ENCODE results near the gene MT1M. TPM values are rescaled to one million over a fixed set of nuclear protein-coding genes. Genes with fewer than 3 reads are reported as not detected.
A peak's percentile ranks its signal among the peaks of the same experiment; 100 is the strongest.

The MT1M gene
- total RNA-seq, 1 donor from 2014 or later = 29.8 TPM

GRCh38 chr16:56601325-56601724, 31.1 kb upstream of the MT1M start:
- H3K27me3 ChIP-seq (ENCODE audit: low read depth) = no peaks in the 10 kb centered on the region
- intact Hi-C loops (cut with DNase I) = no loop called here
- no peak for TF ChIP-seq CTCF (IDR thresholded peaks at IDR 0.05)

DNA sequence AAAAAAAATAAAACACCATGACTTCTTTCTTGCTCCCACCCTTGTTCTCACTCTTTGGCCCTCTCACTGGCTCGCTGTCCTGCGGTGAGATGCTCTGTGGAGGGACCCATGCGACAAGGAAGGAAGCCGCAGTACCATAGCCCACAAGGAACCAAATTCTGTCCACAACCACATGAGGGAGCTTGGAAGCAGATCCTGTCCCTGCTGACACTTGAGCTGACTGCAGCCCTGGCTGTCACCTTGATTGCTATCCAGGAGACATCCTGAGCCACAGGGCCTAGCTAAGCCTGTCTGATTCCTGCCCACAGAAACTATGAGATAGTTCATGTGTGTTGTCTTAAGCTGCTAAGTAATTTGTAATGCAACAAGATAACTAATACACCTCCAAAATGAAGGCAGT, 28.9 kb upstream of the MT1M start:
- Histone ChIP-seq H3K27me3 (ENCODE audit: low read depth) (no peaks in the 10 kb centered on the region), H3K4me3 (no peak overlapping the region), H3K4me1 (peaks cover 32% of the 10 kb centered on the region), H3K9me3 (no peaks in the 10 kb centered on the region), H3K27ac (no peak overlapping the region), H3K36me3 (no peaks in the 10 kb centered on the region)
- DNase-seq (no peak), ATAC-seq (no peak)
- intact Hi-C loops (cut with DNase I) = no loop called here
- peak; percentile 44 for TF ChIP-seq CTCF (IDR thresholded peaks at IDR 0.05)

More at GRCh38 chr16:56601325-56601724, 31.1 kb upstream of the MT1M start:
- ATAC-seq = no peak
- no peak overlapping the region for H3K27ac ChIP-seq
- peaks cover 13% of the 10 kb centered on the region for H3K4me1 ChIP-seq
- H3K36me3 ChIP-seq = no peaks in the 10 kb centered on the region
- no peaks in the 10 kb centered on the region for H3K9me3 ChIP-seq
- DNase-seq = no peak
- no peak overlapping the region for H3K4me3 ChIP-seq

GRCh38 chr16:56604966-56605365, 27.5 kb upstream of the MT1M start:
- peak overlapping the region; percentile 96 for H3K27ac ChIP-seq
- H3K4me1 ChIP-seq = peaks cover 34% of the 10 kb centered on the region
- H3K27me3 ChIP-seq (ENCODE audit: low read depth) = no peaks in the 10 kb centered on the region
- H3K9me3 ChIP-seq = no peaks in the 10 kb centered on the region
- H3K36me3 ChIP-seq = no peaks in the 10 kb centered on the region
- intact Hi-C loops (cut with DNase I) = no loop called here
- DNase-seq (no peak), ATAC-seq (no peak)
- TF ChIP-seq CTCF (IDR thresholded peaks at IDR 0.05) = no peak
- no peak overlapping the region for H3K4me3 ChIP-seq

DNA sequence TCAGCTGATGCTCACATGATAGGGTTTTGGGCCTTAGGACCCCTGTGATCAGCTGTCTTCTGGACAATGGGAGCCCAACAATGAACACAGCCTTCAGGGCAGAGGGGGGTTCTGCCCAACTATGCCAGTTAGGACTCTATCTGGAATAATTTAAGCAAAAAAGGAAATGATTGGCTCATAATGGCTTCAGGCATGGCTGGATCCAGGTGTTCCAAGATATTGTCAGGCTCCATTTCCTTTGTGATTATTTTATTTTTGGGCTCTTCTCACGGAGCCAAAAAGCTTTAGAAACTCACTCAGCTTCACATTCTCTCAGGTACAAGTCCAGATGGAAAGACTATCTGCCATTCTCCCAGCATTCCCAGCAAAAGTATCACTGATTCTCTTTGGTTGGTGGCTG, 27.0 kb upstream of the MT1M start:
- Histone ChIP-seq H3K36me3 (no peaks in the 10 kb centered on the region), H3K27ac (peak overlapping the region; percentile 96)

DNA sequence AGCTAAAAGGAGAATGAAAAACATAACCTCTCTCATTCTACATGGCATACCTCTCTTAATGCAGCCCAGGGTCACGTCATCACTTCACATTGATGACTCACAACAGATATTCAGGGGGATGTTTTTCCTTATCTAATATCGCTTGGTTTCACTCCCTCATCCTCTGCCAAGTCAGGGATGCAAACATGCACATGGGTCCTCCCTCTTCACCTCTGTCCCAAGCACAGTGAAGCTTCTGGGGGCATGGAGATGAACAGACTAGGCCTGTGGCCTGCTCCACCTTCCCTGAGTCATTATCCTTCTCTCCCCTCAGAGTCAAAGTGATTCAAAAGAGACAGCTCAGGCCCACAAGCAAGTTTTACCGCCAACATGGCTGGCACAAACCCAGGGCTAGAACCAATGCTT, 26.4 kb upstream of the MT1M start:
- ATAC-seq (no peak), DNase-seq (no peak)
- H3K36me3 ChIP-seq = no peaks in the 10 kb centered on the region
- intact Hi-C loops (cut with DNase I) = no loop called here
- H3K27ac ChIP-seq = peak overlapping the region; percentile 96
- H3K4me1 ChIP-seq = peaks cover 45% of the 10 kb centered on the region
- no peak for TF ChIP-seq CTCF (IDR thresholded peaks at IDR 0.05)
- no peaks in the 10 kb centered on the region for H3K9me3 ChIP-seq
- no peaks in the 10 kb centered on the region for H3K27me3 ChIP-seq (ENCODE audit: low read depth)
- no peak overlapping the region for H3K4me3 ChIP-seq

More for the DNA sequence above, 27.0 kb upstream of the MT1M start:
- DNase-seq (no peak), ATAC-seq (no peak)
- Histone ChIP-seq H3K9me3 (no peaks in the 10 kb centered on the region), H3K4me3 (no peak overlapping the region), H3K27me3 (ENCODE audit: low read depth) (no peaks in the 10 kb centered on the region), H3K4me1 (peaks cover 39% of the 10 kb centered on the region)
- no peak for TF ChIP-seq CTCF (IDR thresholded peaks at IDR 0.05)
- intact Hi-C loops (cut with DNase I) = no loop called here

All from lower lobe of right lung (tissue), 2 donors.